Nephron progenitor cell (in vitro differentiated cells): Measurements from ENCODE around the gene SCRN2.

Experiments used
- DNase-seq: peaks from one replicate; pipeline ENCODE4 v3.0.0; 2021
- H3K27ac Mint-ChIP-seq: 2 replicates; pipeline ENCODE4 v1.8.0; 2021; ENCODE audit warnings: mild to moderate bottlenecking, moderate library complexity, mixed read lengths
- H3K27me3 Mint-ChIP-seq: 2 replicates; pipeline ENCODE4 v1.8.0; 2021; ENCODE audit warnings: mild to moderate bottlenecking, low read depth, mixed read lengths; ENCODE audit not compliant: poor library complexity
- H3K36me3 Mint-ChIP-seq: 2 replicates; pipeline ENCODE4 v1.8.0; 2021; ENCODE audit warnings: low read depth, mixed read lengths
- H3K4me1 Mint-ChIP-seq: 2 replicates; pipeline ENCODE4 v1.8.0; 2021; ENCODE audit warnings: mixed read lengths
- H3K4me3 Mint-ChIP-seq: 2 replicates; pipeline ENCODE4 v1.8.0; 2021; ENCODE audit warnings: mild to moderate bottlenecking, moderate library complexity, mixed read lengths
- H3K9me3 Mint-ChIP-seq: 2 replicates; pipeline ENCODE4 v1.8.0; 2021; ENCODE audit warnings: mild to moderate bottlenecking, moderate library complexity, mixed read lengths
- CTCF ChIP-seq: fragments of 200-600 bp; sonication (generic); IDR thresholded peaks from 2 replicates; pipeline ENCODE4 v1.5.0; 2021; ENCODE audit warnings: antibody characterized with exemption

Gene SCRN2

GRCh38 chr17:47839071-47839470 lies 2.0 kb downstream of the SCRN2 start:
- Mint-ChIP-seq H3K27me3 (no peaks in the 10 kb centered on the region), H3K36me3 (no peaks in the 10 kb centered on the region), H3K9me3 (no peaks in the 10 kb centered on the region), H3K4me1 (peaks cover 49% of the 10 kb centered on the region), H3K4me3 (peak overlapping the region; percentile 55), H3K27ac (no peak overlapping the region)
- no peak for DNase-seq
- TF ChIP-seq CTCF, result no peak

DNA sequence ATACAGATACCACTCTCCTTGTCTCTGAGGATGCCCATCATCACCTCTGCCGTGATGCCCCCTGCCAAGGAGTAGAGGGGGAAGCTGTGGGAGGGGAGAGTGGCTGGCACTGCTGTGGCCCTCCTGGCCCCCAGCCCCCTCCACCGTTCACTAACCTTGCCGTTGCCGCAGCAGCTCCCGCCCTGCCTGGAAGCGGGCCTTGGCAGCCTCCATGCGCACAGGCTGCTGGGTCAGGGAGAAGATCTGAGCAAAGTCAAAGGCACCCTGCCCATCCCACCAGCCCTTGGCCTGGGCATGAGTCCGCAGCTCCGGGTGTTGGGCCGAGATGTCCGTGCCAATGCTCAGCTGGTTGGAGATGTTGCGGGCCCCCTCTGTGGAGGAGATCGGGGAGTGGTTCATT lies 2.4 kb downstream of the SCRN2 start:
- H3K27me3 Mint-ChIP-seq, result no peaks in the 10 kb centered on the region
- H3K9me3 Mint-ChIP-seq, result no peaks in the 10 kb centered on the region
- peak overlapping the region; percentile 55 for H3K4me3 Mint-ChIP-seq
- no peaks in the 10 kb centered on the region for H3K36me3 Mint-ChIP-seq
- peaks cover 49% of the 10 kb centered on the region for H3K4me1 Mint-ChIP-seq
- no peak overlapping the region for H3K27ac Mint-ChIP-seq
- no peak for TF ChIP-seq CTCF
- DNase-seq, result no peak

DNA sequence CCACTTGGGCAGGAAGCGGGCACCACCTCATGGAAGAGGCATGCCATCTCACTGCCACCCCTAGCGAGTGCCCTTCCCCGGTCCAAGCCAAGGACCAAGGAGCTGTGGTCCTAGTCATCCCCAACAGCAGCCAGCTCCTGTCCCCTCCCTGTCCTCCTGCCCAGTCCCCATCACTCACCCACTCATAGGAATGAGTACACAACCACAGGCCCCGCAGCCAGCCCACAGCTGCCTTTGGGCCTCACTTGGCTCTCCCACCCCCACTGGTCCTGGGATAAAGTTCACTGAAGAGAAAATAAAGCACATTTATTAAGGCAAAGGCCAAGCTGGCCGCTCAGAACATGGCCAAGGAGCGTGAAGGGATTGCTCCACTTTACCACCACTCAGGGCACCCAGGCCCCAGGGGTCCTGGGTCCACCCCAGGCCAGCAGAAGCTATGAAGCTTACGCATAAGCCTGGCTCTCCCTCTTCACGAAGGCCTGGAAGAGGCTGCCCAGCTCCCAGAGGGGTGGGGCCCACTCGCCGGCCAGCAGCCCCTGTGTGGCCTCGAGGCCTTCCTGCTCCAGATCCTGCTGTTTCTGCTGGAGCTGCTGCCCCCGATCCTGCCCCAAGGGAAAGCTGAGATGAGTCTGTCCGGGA lies 3.6 kb downstream of the SCRN2 start:
- Mint-ChIP-seq H3K4me3 (no peak overlapping the region), H3K27me3 (no peaks in the 10 kb centered on the region), H3K27ac (no peak overlapping the region), H3K36me3 (no peaks in the 10 kb centered on the region), H3K9me3 (no peaks in the 10 kb centered on the region), H3K4me1 (peaks cover 40% of the 10 kb centered on the region)
- DNase-seq, result no peak
- TF ChIP-seq CTCF, result no peak

- Mint-ChIP-seq H3K4me3 (no peak overlapping the region), H3K4me1 (peaks cover 40% of the 10 kb centered on the region), H3K27me3 (no peaks in the 10 kb centered on the region), H3K9me3 (no peaks in the 10 kb centered on the region), H3K27ac (no peak overlapping the region), H3K36me3 (no peaks in the 10 kb centered on the region)
- TF ChIP-seq CTCF, result no peak
- no peak for DNase-seq
These were observed 4.5 kb downstream of the SCRN2 start for GRCh38 chr17:47836601-47837000.

DNA sequence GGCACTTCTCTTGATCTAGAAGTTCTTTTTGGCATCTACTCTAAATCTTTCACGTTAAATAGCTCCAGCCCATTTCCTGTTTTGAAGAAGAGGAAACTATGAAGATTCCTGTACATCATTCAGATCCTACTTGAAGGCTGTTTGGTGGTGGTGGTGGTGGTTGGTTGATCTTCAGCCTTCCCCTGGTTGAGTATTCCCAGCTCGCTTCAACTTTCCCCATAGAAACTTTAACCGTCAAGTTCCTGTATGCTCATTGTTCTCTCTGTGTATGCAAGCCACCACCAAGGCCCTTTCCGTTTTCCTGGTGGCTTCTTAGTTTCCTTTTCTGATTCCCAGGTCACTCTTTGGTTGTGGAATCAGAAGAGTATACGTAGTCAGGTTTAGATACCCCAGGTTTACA lies 6.3 kb downstream of the SCRN2 start:
- DNase-seq, result no peak
- Mint-ChIP-seq H3K4me3 (no peak overlapping the region), H3K27me3 (no peaks in the 10 kb centered on the region), H3K36me3 (no peaks in the 10 kb centered on the region), H3K27ac (peak overlapping the region; percentile 7), H3K4me1 (peaks cover 41% of the 10 kb centered on the region), H3K9me3 (no peaks in the 10 kb centered on the region)
- no peak for TF ChIP-seq CTCF

DNA sequence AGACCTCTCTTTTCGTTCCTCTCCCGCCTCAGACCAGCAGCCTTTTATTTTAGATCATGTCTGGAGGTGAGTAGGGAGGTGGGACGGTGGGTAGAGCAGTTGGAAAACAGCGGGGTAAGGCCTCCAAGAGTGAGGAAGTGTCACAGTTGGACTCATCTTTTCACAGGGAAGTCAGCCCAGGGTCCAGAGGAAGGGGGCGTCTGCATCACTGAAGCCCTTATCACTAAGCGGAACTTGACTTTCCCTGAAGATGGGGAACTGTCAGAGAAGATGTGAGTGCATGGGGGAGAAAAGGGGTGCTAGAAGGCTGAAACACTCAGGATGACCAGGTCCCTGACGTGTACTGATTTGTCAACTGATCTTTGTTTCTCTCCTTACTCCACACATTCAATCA lies 9.1 kb downstream of the SCRN2 start:
- Mint-ChIP-seq H3K9me3 (no peaks in the 10 kb centered on the region), H3K4me1 (peaks cover 32% of the 10 kb centered on the region), H3K4me3 (peak overlapping the region; percentile 91), H3K27me3 (peaks cover 3% of the 10 kb centered on the region), H3K36me3 (peaks cover 5% of the 10 kb centered on the region), H3K27ac (peak overlapping the region; percentile 46)
- no peak for DNase-seq
- no peak for TF ChIP-seq CTCF
